ENCODE data around the gene PXN.
A peak's percentile ranks its signal among the peaks of the same experiment; 100 is the strongest.

Gene PXN

DNA sequence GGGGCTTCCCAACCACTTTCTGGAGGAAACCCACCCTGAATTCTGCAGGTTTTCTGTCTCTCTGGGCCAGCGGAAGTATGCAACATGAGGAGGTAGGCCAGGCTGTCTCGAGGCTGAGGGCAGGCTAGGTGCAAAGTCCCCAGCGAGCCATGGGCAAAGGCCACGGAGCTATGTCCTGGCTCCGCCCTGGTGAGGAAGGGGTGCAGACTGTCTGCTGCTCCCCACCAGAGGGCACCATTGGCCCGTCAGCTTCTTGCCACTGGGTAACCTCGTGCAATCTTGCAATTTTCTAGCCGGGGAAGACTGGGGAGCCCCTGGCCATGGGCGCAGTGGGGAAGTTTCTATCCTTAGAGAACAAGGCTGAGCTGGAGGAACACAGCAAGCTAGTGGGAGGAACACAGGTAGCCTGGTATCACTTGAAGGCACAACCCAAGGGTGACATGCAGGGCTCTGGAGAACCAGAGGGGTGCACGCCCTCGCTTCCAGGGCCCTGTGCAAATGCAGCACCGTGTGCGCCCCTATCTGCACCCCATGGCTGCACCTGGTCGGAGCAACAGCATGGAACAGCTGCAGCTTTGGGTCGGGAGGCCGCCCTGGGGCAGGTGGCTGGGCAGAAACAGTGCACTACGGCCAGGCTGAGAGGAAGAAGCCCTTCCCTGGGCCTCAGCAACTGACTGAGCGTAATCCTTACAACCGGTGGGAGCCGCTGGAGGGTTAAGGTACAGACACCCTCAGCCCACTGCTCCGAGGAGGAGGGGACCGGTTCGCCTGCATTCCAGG is 37.0 kb downstream of the PXN start:
- TF ChIP-seq POLR2AphosphoS5 (IDR thresholded peaks at IDR 0.05; ENCODE audit: low read depth, low read length) (no peak), POLR2A (IDR thresholded peaks at IDR 0.05; ENCODE audit: low read depth, low read length) (no peak)
- FAIRE-seq (peak; percentile 54), DNase-seq (ENCODE audit: insufficient read length) (peak; percentile 91)

DNA sequence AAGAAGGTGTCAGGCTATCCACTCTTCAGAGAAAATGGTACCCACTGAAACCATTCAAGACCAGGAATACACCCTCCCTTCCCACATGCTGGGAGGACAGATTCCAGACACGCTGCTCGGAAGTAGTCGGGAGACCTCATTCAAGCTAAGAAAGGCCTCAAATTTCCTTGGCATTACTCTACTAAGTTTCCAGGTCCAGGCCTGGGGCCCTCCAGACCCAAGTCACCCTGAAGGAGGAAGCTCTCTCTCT is 37.6 kb downstream of the PXN start:
- DNase-seq (ENCODE audit: insufficient read length) = no peak
- FAIRE-seq = no peak
- TF ChIP-seq POLR2A (IDR thresholded peaks at IDR 0.05; ENCODE audit: low read depth, low read length) = no peak
- no peak for TF ChIP-seq POLR2AphosphoS5 (IDR thresholded peaks at IDR 0.05; ENCODE audit: low read depth, low read length)
- no peak for TF ChIP-seq TAF1 (IDR thresholded peaks at IDR 0.05; ENCODE audit: borderline replicate concordance, low read depth, low read length)

DNA sequence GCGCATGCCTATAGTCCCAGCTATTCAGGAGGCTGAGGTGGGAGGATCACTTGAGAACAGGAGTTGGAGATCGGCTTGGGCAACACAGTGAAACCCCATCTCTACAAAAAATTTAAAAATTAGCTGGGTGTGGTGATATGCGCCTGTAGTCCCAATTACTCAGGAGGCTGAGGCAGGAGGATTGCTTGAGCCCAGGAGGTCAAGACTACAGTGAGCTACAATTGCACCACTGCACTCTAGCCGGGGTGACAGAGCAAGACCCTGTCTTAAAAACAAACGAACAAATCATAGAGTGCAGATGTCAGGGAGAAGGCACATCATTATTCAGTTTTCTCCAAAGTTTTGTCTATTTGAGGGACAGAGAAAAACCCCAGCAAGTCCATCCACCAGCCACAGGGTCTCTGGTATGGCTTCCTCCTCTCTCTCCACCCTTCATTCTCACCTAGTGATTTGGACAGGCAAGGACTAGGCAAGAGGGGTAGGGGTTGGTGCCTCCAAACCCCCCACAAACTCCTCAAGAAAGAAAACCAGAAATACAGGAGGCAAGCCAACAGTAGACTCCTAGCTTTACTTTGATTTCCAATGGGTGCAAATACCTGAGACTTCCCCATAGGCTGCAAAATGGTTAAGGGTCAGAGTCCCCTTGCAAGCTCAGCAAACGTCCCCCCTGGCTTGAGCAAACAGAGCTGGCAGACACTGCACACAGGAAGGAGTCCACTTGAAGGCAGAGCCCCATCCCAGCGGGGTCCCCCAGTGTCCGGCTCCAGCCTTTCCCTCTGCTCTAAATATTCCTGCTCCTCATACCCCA is 38.1 kb downstream of the PXN start:
- FAIRE-seq (no peak), DNase-seq (ENCODE audit: insufficient read length) (no peak)
- no peak for TF ChIP-seq POLR2AphosphoS5 (IDR thresholded peaks at IDR 0.05; ENCODE audit: low read depth, low read length)
- TF ChIP-seq TAF1 (IDR thresholded peaks at IDR 0.05; ENCODE audit: borderline replicate concordance, low read depth, low read length) = no peak
- TF ChIP-seq POLR2A (IDR thresholded peaks at IDR 0.05; ENCODE audit: low read depth, low read length) = no peak

- no peak for FAIRE-seq
- no peak for DNase-seq (ENCODE audit: insufficient read length)
- TF ChIP-seq POLR2A (IDR thresholded peaks at IDR 0.05; ENCODE audit: low read depth, low read length) (no peak), POLR2AphosphoS5 (IDR thresholded peaks at IDR 0.05; ENCODE audit: low read depth, low read length) (no peak), TAF1 (IDR thresholded peaks at IDR 0.05; ENCODE audit: borderline replicate concordance, low read depth, low read length) (no peak)
These were observed 39.5 kb downstream of the PXN start for GRCh38 chr12:120225852-120226640.

DNA sequence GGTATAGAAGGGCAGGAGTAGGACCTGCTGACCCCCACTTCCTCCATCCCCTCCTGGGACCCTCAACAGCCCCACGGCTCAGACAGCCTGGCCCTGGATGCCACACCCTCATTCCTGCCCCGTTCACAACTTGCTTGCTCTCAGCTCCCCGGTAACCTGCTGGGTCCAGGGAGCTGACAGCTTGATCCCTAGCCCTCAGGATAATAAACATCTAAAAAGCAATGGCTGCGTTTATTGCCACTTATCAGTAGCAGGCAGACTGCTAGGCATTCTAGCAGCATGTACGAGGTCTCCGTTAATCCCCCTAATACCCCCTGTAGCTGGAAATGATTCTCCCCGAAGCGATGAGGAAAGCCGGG is 40.4 kb downstream of the PXN start:
- TF ChIP-seq TAF1 (IDR thresholded peaks at IDR 0.05; ENCODE audit: borderline replicate concordance, low read depth, low read length) (no peak), POLR2AphosphoS5 (IDR thresholded peaks at IDR 0.05; ENCODE audit: low read depth, low read length) (no peak), POLR2A (IDR thresholded peaks at IDR 0.05; ENCODE audit: low read depth, low read length) (no peak)
- DNase-seq (ENCODE audit: insufficient read length) (no peak), FAIRE-seq (no peak)

DNA sequence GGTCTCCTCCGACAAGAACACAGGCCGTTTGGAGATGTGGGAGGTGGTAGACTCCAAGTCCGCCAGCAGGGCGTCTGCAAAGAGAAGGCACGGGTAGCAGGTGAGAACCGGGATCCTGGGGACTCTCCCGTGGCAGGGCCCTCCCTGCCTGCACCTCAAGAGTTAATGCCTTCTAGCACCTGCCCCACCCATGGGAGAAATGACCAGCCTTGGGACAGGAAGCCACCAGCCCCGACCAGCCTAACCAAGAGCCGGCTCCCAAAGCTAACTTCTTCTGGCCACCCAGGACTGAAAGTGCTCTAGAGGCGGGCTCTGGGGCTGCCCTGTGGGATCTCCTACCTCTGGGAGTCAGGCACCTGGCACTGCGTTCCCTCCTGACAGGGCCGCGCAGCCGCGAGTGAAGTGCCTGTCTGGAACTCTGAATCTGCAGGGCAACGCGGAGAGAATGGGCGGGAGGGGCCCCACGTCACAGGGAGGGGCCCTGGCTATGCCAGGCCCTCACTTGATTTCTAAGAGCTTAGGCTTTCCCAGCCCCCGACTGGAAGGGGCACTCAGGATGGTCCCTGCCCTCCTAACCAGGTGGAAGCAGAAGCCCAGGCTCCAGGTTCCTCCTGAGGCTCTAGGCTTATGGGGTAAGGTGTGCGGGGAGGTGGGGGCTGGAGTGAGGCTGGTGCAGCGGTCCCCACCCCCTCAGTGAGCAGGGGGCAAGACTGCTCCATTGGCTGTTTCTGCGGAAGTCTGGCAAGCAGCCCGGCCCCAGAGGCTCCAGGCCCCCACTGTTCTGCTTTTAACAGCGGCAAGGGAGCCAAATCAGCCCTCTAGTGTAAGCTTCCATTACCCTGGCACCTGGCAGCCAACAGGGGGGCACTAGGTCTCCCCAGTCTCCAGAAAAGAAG is 41.0 kb downstream of the PXN start:
- DNase-seq (ENCODE audit: insufficient read length) (no peak), FAIRE-seq (no peak)
- TF ChIP-seq POLR2AphosphoS5 (IDR thresholded peaks at IDR 0.05; ENCODE audit: low read depth, low read length) = no peak
- TF ChIP-seq POLR2A (IDR thresholded peaks at IDR 0.05; ENCODE audit: low read depth, low read length) = no peak
- TF ChIP-seq TAF1 (IDR thresholded peaks at IDR 0.05; ENCODE audit: borderline replicate concordance, low read depth, low read length) = no peak

DNA sequence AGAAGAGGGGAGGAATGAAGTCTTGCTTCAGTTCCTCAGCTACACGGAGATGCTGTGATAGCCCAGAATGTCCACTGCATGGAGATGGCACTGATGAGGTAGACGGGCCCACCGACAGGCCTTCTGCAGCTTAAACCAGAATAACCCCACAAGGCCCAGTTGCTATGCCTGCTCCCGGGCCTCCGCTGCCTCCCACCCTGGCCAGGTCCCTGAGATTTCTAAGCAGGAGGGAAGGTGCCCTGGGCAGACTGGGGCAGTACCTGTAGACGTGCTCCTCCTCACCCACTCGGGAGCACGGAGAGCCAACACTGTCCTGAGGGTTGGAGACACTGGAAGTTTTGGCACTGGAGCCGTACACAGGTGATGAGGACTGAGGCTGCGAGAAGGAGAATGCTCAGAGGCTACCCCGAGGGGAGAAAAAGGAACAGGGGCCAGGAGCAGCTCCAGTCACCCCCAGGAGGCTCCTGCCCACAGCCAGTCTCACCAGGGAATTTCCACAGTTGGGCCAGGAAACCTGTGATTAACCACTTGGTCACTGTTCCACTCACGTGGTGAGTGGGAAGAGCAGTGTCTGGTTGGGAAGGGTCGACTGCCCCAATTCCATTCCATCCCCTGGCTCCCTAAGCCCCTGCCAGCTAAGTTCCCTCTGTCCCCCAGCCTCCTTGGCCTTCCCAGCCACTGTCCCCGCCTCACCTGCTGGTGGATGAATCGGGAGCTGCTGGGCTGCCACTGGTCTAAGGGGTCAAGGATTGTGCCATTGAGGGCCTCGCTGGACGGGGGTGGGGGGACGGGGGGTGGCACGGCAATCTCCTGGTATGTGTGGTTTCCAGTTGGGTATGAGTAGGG is 41.8 kb downstream of the PXN start:
- FAIRE-seq = no peak
- no peak for DNase-seq (ENCODE audit: insufficient read length)
- TF ChIP-seq POLR2A (IDR thresholded peaks at IDR 0.05; ENCODE audit: low read depth, low read length) (no peak), POLR2AphosphoS5 (IDR thresholded peaks at IDR 0.05; ENCODE audit: low read depth, low read length) (no peak), TAF1 (IDR thresholded peaks at IDR 0.05; ENCODE audit: borderline replicate concordance, low read depth, low read length) (no peak)

DNA sequence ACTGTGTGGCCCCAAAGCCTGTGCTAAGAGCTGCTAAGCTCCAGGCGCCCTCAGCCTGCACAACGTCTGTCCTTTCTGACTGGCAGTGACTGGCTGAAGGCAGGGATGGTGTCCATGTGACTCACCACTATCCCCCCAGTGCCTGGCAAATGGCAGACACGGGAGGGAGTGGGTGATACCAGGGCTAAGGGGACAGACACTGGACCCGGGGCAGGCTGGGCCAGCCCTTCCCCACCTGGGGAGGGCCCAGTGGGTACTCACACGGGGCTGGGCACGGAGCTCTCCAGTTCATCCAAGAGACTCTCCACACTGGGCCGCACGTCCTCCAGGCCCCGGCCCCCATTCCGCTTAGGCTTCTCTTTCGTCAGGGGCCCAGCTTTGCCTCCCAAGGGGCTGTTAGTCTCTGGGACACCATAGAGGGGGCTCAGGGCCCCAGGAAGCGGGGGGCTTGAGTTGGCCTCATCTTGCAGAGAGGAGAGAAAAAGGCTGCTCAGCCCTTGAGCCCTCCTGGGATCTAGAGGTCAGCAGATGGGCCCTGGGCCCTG is 43.2 kb downstream of the PXN start:
- TF ChIP-seq TAF1 (IDR thresholded peaks at IDR 0.05; ENCODE audit: borderline replicate concordance, low read depth, low read length) = no peak
- no peak for TF ChIP-seq POLR2A (IDR thresholded peaks at IDR 0.05; ENCODE audit: low read depth, low read length)
- TF ChIP-seq POLR2AphosphoS5 (IDR thresholded peaks at IDR 0.05; ENCODE audit: low read depth, low read length) = no peak
- no peak for DNase-seq (ENCODE audit: insufficient read length)
- no peak for FAIRE-seq

DNA sequence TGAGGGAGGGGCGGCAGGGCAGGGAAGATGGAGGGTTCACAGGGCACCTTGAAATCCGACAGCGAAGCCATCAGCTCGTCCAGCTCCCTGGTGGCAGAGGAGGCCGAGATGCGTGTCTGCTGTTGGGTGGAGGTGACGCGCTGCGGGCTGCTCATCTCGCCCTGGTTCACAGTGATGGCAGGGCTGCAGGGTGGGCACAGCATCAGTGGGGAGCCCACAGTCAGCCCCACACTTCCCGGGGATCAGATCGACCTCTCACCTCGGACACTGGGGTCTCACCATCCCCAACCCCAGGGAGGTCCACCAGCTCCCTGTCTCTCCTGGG is 44.0 kb downstream of the PXN start:
- no peak for DNase-seq (ENCODE audit: insufficient read length)
- TF ChIP-seq TAF1 (IDR thresholded peaks at IDR 0.05; ENCODE audit: borderline replicate concordance, low read depth, low read length) (no peak), POLR2A (IDR thresholded peaks at IDR 0.05; ENCODE audit: low read depth, low read length) (no peak), POLR2AphosphoS5 (IDR thresholded peaks at IDR 0.05; ENCODE audit: low read depth, low read length) (no peak)
- FAIRE-seq = no peak
